CD14-positive monocyte (primary cell): Measurements from ENCODE around the gene HERPUD1. TPM values are rescaled to one million over a fixed set of nuclear protein-coding genes. Genes with fewer than 3 reads are reported as not detected.

ENCODE experiments used
- DNase-seq, 3 donors: peaks; one replicate each; pipeline ENCODE4 v3.0.0-alpha.2; 2011 to 2022
- H2AFZ ChIP-seq: 2 replicates; pipeline ENCODE4 v1.6.0; 2012; ENCODE audit warnings: mild to moderate bottlenecking, low read depth, low read length, inconsistent platforms; ENCODE audit not compliant: insufficient read depth, poor library complexity, severe bottlenecking
- H3K27ac ChIP-seq, 2 donors: 1 replicate in 1 of 2; 2 replicates in 1 of 2; pipeline ENCODE4 v1.5.1; 2012 to 2013; ENCODE audit warnings: low read length in 2 of 2, control low read depth in 1 of 2, inconsistent platforms in 1 of 2, low read depth in 1 of 2, mild to moderate bottlenecking in 1 of 2
- H3K27me3 ChIP-seq, 2 donors: one replicate each; pipeline versions ENCODE4 v1.6.0 to v1.6.1; 2011 to 2013; ENCODE audit warnings: low read length in 2 of 2; ENCODE audit not compliant: control insufficient read depth in 2 of 2, insufficient read depth in 2 of 2
- H3K36me3 ChIP-seq, 2 donors: replicated peaks in 1 of 2; 1 replicate in 1 of 2; 2 replicates in 1 of 2; pipeline versions ENCODE4 v1.5.1 to v1.6.1; 2012 to 2013; ENCODE audit warnings: low read length in 2 of 2, control low read depth in 1 of 2, inconsistent platforms in 1 of 2, mild to moderate bottlenecking in 1 of 2; ENCODE audit not compliant: insufficient read depth in 2 of 2, control insufficient read depth in 1 of 2
- H3K4me1 ChIP-seq, 2 donors: 1 replicate in 1 of 2; 2 replicates in 1 of 2; pipeline versions ENCODE4 v1.5.1 to v1.6.1; 2012 to 2013; ENCODE audit warnings: low read length in 2 of 2, control low read depth in 1 of 2, inconsistent platforms in 1 of 2, mild to moderate bottlenecking in 1 of 2, moderate library complexity in 1 of 2; ENCODE audit not compliant: insufficient read depth in 2 of 2, control insufficient read depth in 1 of 2
- H3K4me2 ChIP-seq: replicated peaks from 2 replicates; pipeline ENCODE3; 2012; ENCODE audit warnings: low read length, moderate library complexity, mild to moderate bottlenecking; ENCODE audit not compliant: poor library complexity, severe bottlenecking; ENCODE audit errors: extremely low read depth
- H3K4me3 ChIP-seq, 3 experiments: fragments of 200-600 bp in 1 of 3; sonication (generic) in 1 of 3; replicated peaks in 1 of 3; 1 replicate in 2 of 3; 2 replicates in 1 of 3; pipeline ENCODE4 v1.5.1; 2011 to 2013; ENCODE audit warnings: low read length in 3 of 3, mild to moderate bottlenecking in 3 of 3, control low read depth in 2 of 3, low read depth in 2 of 3, inconsistent platforms in 1 of 3, moderate library complexity in 1 of 3
- H3K79me2 ChIP-seq: 2 replicates; pipeline ENCODE4 v1.6.0; 2012; ENCODE audit warnings: mild to moderate bottlenecking, control low read depth, inconsistent platforms, low read length, moderate library complexity; ENCODE audit not compliant: insufficient read depth
- H3K9ac ChIP-seq: 2 replicates; pipeline ENCODE4 v1.6.0; 2017; ENCODE audit warnings: low read length, mild to moderate bottlenecking; ENCODE audit not compliant: insufficient read depth, poor library complexity, severe bottlenecking
- H3K9me3 ChIP-seq, 2 donors: replicated peaks in 1 of 2; 1 replicate in 1 of 2; 2 replicates in 1 of 2; pipeline versions ENCODE4 v1.5.1 to v1.6.1; 2012 to 2013; ENCODE audit warnings: low read length in 2 of 2, control low read depth in 1 of 2; ENCODE audit not compliant: control insufficient read depth in 1 of 2, insufficient read depth in 1 of 2
- H4K20me1 ChIP-seq: 2 replicates; pipeline ENCODE4 v1.6.0; 2012; ENCODE audit warnings: mild to moderate bottlenecking, low read length, control low read depth, moderate library complexity; ENCODE audit not compliant: insufficient read depth
- H3K27ac Mint-ChIP-seq, 7 donors: one replicate each; pipeline ENCODE4 v1.8.0; 2020; ENCODE audit warnings: mild to moderate bottlenecking in 7 of 7, mixed read lengths in 7 of 7, moderate library complexity in 6 of 7, inconsistent platforms in 2 of 7
- H3K27me3 Mint-ChIP-seq, 3 donors: one replicate each; pipeline ENCODE4 v1.8.0; 2021 to 2022; ENCODE audit warnings: low read depth in 3 of 3, mild to moderate bottlenecking in 3 of 3, mixed read lengths in 3 of 3, moderate library complexity in 3 of 3, inconsistent platforms in 1 of 3
- H3K36me3 Mint-ChIP-seq, 2 donors: one replicate each; pipeline ENCODE4 v1.8.0; 2020; ENCODE audit warnings: mixed read lengths in 2 of 2, inconsistent platforms in 1 of 2, mild to moderate bottlenecking in 1 of 2
- H3K4me1 Mint-ChIP-seq: one replicate; pipeline ENCODE4 v1.8.0; 2020; ENCODE audit warnings: mild to moderate bottlenecking, mixed read lengths
- H3K4me3 Mint-ChIP-seq, 2 donors: one replicate each; pipeline ENCODE4 v1.8.0; 2020; ENCODE audit warnings: mild to moderate bottlenecking in 2 of 2, mixed read lengths in 2 of 2, moderate library complexity in 1 of 2
- H3K9me3 Mint-ChIP-seq, 7 donors: one replicate each; pipeline ENCODE4 v1.8.0; 2020 to 2022; ENCODE audit warnings: mixed read lengths in 7 of 7, mild to moderate bottlenecking in 6 of 7, moderate library complexity in 6 of 7, inconsistent platforms in 2 of 7
- WGBS: methylation state at CpG from one replicate; pipeline ENCODE4 v1.1.5; 2013; ENCODE audit warnings: missing lambda C conversion rate; ENCODE audit not compliant: insufficient coverage; 5-methylcytosine and 5-hydroxymethylcytosine counted together
- intact Hi-C, 2 donors: fragments of 100-400 bp; cut with micrococcal nuclease; formaldehyde crosslinking; loops; one replicate each; pipeline versions ENCODE4 v1.15.0 to v1.15.1; 2023
- polyA plus RNA-seq, 3 donors: library from polyadenylated mRNA; depleted of rRNA in 1 of 3; unstranded in 2 of 3; stranded (reverse) in 1 of 3; fragments of 300-500 nt in 2 of 3; fragments of >200 nt in 1 of 3; fragmentation: Illumina TruSeq in 2 of 3; gene quantifications; 1 replicate in 2 of 3; 2 replicates in 1 of 3; pipeline ENCODE4 v1.2.3, GENCODE V29; 2012 to 2021
- TF ChIP-seq, protein P1 (sequence below): fragments of 200-600 bp; IDR thresholded peaks from one replicate; pipeline ENCODE4 v1.8.0; 2022; ENCODE audit warnings: antibody characterized with exemption, mild to moderate bottlenecking

Gene HERPUD1
- polyA plus RNA-seq, 3 donors: 179 to 454 (median 186) TPM

- no peaks in the 10 kb centered on the region for H3K36me3 ChIP-seq
- H3K27ac Mint-ChIP-seq: peak overlapping the region in 2 of 7 donors; percentile 74 to 78
- H3K4me3 ChIP-seq: no peak overlapping the region
- H3K4me1 Mint-ChIP-seq: peaks cover 9% of the 10 kb centered on the region
- WGBS: 100% methylated on average over 1 of the region's 9 CpGs
- H3K9me3 Mint-ChIP-seq: no peaks in the 10 kb centered on the region
- no peaks in the 10 kb centered on the region for H3K36me3 Mint-ChIP-seq
- H3K9ac ChIP-seq: no peak overlapping the region
- DNase-seq: no peak
- TF ChIP-seq, protein P1, sequence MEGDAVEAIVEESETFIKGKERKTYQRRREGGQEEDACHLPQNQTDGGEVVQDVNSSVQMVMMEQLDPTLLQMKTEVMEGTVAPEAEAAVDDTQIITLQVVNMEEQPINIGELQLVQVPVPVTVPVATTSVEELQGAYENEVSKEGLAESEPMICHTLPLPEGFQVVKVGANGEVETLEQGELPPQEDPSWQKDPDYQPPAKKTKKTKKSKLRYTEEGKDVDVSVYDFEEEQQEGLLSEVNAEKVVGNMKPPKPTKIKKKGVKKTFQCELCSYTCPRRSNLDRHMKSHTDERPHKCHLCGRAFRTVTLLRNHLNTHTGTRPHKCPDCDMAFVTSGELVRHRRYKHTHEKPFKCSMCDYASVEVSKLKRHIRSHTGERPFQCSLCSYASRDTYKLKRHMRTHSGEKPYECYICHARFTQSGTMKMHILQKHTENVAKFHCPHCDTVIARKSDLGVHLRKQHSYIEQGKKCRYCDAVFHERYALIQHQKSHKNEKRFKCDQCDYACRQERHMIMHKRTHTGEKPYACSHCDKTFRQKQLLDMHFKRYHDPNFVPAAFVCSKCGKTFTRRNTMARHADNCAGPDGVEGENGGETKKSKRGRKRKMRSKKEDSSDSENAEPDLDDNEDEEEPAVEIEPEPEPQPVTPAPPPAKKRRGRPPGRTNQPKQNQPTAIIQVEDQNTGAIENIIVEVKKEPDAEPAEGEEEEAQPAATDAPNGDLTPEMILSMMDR: no peak
- H3K27ac ChIP-seq: no peak overlapping the region
- H3K9me3 ChIP-seq: no peaks in the 10 kb centered on the region
- H3K4me3 Mint-ChIP-seq: no peak overlapping the region
- no peak overlapping the region for H3K4me2 ChIP-seq
- H4K20me1 ChIP-seq: no peaks in the 10 kb centered on the region
- H2AFZ ChIP-seq: no peak overlapping the region
- intact Hi-C loops: no loop called here
- no peaks in the 10 kb centered on the region for H3K27me3 ChIP-seq
- H3K79me2 ChIP-seq: no peaks in the 10 kb centered on the region
- peaks cover 9 to 12% (median 10%) of the 10 kb centered on the region in 3 donors for H3K27me3 Mint-ChIP-seq
- peaks cover 7 to 10% of the 10 kb centered on the region in 2 donors for H3K4me1 ChIP-seq
Measured at GRCh38 chr16:56885446-56886162, 46.3 kb upstream of the HERPUD1 start.

DNA sequence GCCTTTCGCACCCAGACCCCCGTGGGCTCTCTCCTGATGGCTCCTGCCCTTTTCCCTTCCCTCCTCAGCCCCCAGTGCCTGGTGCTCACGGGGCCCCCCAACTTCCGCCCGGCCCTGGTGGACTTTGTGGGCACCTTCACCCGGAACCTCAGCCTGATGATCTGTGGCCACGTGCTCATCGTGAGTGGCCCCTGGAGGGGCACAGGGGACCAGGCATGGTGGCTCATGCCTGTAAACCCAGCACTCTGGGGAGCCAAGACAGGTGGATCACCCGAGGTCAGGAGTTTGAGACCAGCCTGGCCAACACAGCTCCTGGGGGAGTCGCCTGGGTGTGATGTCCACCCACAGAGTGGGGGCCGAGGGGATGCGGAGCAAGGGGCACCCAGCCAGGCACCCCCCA lies 45.6 kb upstream of the HERPUD1 start:
- H3K4me3 ChIP-seq: no peak overlapping the region
- no peak overlapping the region for H3K9ac ChIP-seq
- peaks cover 7 to 10% of the 10 kb centered on the region in 2 donors for H3K4me1 ChIP-seq
- Mint-ChIP-seq H3K4me1 (peaks cover 9% of the 10 kb centered on the region), H3K4me3 (no peak overlapping the region), H3K27me3 (peaks cover 8 to 18% (median 11%) of the 10 kb centered on the region in 3 donors), H3K9me3 (no peaks in the 10 kb centered on the region), H3K36me3 (no peaks in the 10 kb centered on the region), H3K27ac (no peak overlapping the region)
- H3K27me3 ChIP-seq: no peaks in the 10 kb centered on the region
- H2AFZ ChIP-seq: no peak overlapping the region
- no peaks in the 10 kb centered on the region for H3K9me3 ChIP-seq
- no peak for DNase-seq
- H3K79me2 ChIP-seq: no peaks in the 10 kb centered on the region
- no peak overlapping the region for H3K4me2 ChIP-seq
- H3K36me3 ChIP-seq: no peaks in the 10 kb centered on the region
- intact Hi-C loops: no loop called here
- TF ChIP-seq, protein P1: no peak
- no peak overlapping the region for H3K27ac ChIP-seq
- 97% methylated on average over 10 of the region's 12 CpGs for WGBS
- H4K20me1 ChIP-seq: no peaks in the 10 kb centered on the region
